Fibroblast of the conjunctiva (primary cell): ENCODE measurements around the gene POLR2E.

Experiments used
- DNase-seq: peaks from one replicate; pipeline ENCODE4 v3.0.0-alpha.2; 2010; ENCODE audit warnings: low read depth

Gene POLR2E

DNA sequence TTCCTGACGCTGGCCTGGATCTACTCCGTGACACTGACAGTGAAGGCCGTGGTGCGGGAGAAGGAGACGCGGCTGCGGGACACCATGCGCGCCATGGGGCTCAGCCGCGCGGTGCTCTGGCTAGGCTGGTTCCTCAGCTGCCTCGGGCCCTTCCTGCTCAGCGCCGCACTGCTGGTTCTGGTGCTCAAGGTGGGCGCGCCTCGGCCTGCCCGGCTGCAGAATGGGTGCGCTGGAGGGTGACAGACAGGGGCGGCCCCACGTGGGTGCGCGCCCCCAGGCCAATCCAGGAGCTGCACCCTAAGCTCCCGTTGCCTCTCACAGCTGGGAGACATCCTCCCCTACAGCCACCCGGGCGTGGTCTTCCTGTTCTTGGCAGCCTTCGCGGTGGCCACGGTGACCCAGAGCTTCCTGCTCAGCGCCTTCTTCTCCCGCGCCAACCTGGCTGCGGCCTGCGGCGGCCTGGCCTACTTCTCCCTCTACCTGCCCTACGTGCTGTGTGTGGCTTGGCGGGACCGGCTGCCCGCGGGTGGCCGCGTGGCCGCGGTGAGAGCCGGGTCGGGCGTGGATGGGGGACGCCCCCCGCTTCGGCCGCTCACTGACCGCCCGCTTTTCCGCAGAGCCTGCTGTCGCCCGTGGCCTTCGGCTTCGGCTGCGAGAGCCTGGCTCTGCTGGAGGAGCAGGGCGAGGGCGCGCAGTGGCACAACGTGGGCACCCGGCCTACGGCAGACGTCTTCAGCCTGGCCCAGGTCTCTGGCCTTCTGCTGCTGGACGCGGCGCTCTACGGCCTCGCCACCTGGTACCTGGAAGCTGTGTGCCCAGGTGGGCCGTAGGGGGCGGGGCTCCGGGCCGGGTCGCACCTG is 48.1 kb downstream of the POLR2E start:
- no peak for DNase-seq

DNA sequence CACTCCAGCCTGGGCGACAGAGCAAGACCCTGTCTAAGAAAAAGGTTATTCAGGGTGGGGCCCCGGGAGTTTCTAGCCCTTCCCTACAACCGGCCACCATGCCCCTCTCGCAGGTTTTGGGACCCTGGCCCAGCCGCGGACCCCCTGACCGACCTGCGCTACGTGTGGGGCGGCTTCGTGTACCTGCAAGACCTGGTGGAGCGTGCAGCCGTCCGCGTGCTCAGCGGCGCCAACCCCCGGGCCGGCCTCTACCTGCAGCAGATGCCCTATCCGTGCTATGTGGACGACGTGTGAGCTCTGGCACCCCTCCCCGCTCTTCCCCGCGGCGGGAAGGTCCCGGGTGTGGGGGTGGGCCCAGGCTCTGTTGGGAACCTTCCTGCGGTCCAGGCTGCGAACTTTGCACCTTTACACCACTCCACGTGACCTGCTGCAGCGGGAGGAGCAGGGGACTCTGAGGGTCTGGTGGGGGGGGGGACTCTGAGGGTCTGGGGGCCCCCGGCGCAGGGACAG is 49.0 kb downstream of the POLR2E start:
- DNase-seq, result no peak

DNA sequence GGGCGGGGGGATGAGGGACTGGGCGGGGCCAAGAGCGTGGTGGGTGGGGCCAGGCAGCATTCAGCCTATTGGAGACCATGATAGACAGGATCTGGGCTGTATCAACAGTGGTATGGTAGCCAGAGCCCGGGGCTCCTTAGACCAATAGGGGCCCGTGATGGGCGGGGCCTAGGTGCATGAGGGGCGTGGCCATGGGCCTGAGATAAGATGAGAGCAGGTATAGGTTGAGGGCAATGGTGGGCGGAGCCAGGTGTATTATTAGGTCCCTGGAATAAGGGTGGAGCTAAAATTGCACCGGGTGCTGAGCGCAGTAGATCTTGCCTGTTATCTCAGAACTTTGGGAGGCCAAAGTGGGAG is 50.0 kb downstream of the POLR2E start:
- no peak for DNase-seq

DNA sequence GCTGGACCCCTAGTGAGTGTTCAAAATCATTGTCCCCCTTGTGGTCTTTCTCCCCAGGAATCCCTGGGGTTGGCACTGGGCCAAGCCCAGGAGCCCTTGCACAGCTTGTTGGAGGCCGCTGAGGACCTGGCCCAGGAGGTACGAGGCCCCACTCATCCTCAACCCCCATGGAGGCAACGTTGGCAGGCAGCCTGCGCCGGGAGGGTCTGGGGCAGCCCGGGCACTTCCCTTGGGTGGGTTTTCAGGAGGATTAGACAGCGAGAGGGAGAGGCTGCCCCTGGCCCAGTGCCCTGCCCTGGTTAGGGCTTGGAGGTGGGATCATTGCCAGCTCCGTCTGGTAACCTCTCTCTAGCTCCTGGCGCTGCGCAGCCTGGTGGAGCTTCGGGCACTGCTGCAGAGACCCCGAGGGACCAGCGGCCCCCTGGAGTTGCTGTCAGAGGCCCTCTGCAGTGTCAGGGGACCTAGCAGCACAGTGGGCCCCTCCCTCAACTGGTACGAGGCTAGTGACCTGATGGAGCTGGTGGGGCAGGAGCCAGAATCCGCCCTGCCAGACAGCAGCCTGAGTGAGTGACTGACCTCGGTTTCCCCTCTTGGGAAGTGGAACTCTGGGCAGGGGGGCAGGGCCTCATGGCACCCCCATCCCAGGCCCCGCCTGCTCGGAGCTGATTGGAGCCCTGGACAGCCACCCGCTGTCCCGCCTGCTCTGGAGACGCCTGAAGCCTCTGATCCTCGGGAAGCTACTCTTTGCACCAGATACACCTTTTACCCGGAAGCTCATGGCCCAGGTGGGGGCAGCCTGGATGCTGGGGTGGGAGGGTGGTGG is 52.3 kb downstream of the POLR2E start:
- DNase-seq, result no peak

DNA sequence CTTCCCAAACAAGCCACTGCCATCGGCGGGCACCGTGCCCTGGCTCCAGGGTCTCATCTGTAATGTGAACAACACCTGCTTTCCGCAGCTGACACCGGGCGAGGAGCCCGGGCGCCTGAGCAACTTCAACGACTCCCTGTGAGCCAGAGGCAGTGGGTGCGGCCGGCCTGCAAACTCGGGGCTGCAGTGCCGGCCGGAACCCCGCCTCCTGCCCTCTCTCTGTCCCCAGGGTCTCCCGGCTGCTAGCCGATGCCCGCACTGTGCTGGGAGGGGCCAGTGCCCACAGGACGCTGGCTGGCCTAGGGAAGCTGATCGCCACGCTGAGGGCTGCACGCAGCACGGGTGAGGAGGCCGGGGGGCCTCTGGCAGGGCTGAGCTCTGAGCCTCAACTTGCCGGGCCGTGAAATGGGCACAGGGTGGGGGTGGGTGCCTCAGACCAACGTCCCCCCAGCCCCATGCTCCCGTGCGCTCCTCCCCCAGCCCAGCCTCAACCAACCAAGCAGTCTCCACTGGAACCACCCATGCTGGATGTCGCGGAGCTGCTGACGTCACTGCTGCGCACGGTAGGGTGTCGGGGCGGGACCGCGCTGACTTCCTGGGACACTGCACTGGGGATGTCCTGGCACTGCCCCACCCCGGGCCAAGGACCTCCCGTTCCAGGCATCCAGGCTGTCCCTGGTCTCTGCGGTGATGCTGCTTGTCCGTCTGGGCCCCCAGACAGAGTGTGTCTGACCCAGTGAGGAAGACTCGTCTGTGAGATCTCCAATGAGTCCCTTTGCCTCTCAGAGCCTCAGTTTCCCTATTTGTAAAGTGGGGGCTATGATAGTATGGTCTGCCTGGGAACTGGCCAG is 53.1 kb downstream of the POLR2E start:
- no peak for DNase-seq

DNA sequence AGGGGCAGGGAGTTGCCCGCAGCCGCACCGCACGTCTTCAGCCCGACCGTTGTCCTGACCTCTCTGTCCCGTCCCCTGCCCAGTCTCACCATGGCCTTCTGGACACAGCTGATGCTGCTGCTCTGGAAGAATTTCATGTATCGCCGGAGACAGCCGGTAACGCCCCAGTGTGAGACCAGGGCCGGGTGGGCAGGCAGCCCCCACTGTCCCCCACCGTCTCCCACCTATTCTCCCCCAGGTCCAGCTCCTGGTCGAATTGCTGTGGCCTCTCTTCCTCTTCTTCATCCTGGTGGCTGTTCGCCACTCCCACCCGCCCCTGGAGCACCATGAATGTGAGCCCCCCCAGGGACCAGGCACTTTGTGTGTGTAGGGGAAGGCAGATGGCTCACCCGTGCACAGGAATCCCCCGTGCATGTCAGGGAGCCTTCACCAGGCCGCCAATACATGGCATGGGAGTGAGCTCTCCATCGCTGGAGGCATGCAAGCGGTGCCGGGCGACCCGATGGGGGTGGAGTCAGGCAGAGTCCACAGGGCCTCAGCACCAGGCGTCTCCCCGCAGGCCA is 53.8 kb downstream of the POLR2E start:
- no peak for DNase-seq

DNA sequence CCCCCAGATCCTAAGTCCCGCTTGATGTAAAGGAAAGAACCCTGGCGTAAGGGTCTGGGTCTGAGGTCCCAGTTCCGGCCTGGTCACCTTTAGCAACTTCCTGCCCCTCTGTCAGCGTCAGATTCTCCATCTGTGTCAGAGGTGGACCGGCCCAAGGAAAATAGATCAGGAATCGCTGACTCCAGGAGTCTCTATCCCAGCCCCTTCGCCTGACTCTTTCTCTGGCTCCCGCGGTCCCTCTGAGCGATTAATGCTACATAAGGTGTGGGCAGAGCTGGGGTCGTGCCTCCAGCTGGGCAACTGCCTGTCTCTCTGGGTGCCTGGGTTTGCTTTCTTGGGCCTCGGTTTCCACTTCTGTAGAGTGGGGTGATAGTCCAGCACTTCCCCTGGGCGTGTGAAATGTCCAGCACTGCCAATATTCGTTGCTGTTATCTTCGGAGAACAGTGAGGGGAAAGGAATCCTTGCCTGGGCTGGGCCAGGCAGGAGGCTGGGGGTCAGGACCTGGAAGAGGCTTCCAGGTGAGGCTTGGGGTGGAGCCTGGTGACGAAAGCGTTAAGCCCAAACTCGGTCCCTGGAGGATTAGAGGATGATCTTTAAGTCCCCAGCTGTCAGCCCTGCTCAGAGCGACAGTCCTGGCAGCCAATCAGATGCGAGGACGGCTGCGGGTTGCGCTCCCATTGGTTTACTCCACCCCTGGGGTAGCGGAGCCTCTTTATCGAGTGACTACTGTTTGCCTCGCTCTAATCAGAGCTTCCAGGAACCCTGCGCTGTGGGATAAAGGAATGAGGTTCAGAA is 54.5 kb downstream of the POLR2E start:
- peak; percentile 77 for DNase-seq

DNA sequence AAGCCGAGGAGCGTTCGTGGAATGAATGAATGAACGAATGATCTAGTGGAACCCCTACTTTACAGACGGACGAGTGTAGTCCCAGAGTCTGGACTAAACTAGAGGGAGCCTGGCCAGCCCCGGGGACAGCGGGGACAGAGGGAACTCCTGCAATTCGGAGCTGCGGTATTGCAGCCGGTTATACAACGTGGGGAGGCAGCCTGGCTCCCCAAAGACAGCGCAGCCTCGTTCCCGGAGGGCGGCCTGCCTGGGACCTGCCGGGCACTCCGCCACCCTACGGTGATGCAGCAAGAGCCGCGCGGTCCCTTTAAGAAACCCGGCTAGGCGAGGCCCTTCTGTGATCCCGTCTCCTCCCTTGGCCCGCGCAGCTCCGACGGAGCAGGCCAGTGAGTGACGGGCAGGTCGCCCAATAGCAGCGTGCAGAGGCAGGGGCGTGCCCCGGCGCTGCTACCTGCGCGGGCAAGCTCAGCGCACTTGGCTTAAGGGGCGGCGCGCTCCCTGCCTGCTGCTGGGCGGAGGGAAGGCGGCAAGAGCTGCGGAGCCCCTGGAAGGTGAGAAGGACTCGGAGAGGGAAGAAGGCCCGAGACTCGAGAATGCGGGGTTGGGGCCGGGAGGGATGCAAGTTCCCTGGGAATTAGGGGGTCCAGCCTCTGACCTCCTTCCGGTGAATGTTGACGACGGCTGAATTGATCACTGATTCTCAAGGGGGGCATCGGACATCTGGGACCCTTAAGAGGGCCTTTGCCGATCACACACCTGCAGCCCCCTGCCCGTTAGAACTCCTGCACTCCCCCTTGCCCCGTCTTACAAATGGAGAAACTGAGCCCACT is 55.3 kb downstream of the POLR2E start, which contains the start of gene ABCA7:
TSS of gene ABCA7 (plus strand) at position 462 of the 830 bp plus-strand sequence. CDS start 1,255 bp downstream, outside the sequence.
- DNase-seq, result peak; percentile 92

DNA sequence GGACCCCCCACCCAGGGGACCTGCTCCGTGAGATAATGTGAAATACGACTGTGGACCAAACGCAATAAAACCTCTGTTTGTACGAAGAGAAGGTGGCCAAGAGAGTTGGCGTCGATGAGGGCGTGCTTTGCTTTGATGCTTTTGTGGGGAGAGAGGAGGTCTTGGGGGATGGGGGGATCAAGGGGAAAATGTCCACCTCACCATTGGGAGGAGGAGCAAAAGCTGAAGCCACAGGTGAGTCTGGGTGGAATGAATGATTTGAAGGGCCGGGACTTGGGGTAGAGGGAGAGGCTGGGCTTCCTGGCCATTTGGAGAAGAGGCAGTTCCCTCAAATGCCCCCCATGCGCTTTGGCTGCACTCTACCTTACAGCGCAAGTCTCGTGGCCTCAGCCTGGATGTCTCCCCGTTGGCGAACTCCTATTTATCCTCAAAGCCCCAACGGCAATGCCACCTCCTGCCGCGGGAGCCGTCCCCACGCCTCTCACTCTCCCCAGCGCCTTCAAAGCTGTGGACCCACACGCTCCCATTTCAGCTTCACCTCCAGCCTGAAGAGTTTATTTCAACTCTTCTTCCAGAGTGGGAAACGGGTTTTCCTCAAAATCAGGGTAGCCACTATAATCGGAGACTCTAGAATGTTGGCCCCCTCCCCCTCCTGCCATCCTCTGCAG is 56.1 kb downstream of the POLR2E start:
- no peak for DNase-seq

DNA sequence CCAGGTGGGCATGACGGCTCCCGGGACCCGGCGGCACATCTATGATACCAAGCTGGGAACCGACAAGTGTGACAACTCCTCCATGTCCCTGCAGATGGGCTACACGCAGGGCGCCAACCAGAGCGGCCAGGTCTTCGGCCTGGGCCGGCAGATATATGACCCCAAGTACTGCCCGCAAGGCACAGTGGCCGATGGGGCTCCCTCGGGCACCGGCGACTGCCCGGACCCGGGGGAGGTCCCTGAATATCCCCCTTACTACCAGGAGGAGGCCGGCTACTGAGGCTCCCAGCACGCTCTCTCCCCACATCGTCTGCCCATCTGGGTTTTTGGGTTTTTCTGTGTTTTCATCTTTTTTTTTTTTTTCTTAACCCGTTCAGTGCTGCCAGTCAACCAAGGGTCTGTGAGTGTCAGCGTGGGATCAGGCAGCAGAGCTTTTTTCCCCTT is 57.5 kb downstream of the POLR2E start:
- no peak for DNase-seq
